ENCODE results near the gene INSIG2. TPM values are rescaled to one million over a fixed set of nuclear protein-coding genes. Genes with fewer than 3 reads are reported as not detected.

The INSIG2 gene
- total RNA-seq, 1 donor from 2014 or later: 28.1 TPM

Other genes starting within 250 kb of the INSIG2 start
- gene CCDC93, start 74.4 kb upstream of the INSIG2 start, total RNA-seq: 25.7 TPM

Data from frontal cortex (tissue), 1 donor.